GM12878 (cell line): ENCODE data around the gene TYW5. TPM values are rescaled to one million over a fixed set of nuclear protein-coding genes. Genes with fewer than 3 reads are reported as not detected.

Experiments
- ATAC-seq: fragments of 200-7000 bp; cut with Tn5 transposase; 3 replicates; pipeline ENCODE4 v1.9.1; 2020; ENCODE audit warnings: mild to moderate bottlenecking, moderate library complexity
- BruUV-seq: library from RNA; stranded (reverse); fragments of 400-500 nt; replicated peaks from 2 replicates; lab custom pipeline; 2021; lab: Mats Ljungman, UMichigan
- CTCF ChIA-PET: fragments of 300-600 bp; sonication (Branson Sonifier 250); formaldehyde crosslinking; extraction: SDS; loops from one replicate; lab custom pipeline; 2021; ENCODE audit warnings: inconsistent platforms; lab: Yijun Ruan, JAX
- POLR2A ChIA-PET: fragments of 350-600 bp; formaldehyde crosslinking; extraction: SDS; loops from one replicate; lab custom pipeline; 2021; ENCODE audit warnings: inconsistent platforms; lab: Charles Lee
- RAD21 ChIA-PET: fragments of 300-600 bp; sonication (Branson Sonifier 250); formaldehyde crosslinking; loops from one replicate; lab custom pipeline; 2023; ENCODE audit warnings: antibody characterized with exemption; ENCODE audit not compliant: unreplicated experiment; lab: Charles Lee
- SMC1A ChIA-PET: fragments of 300-600 bp; sonication (Branson Sonifier 250); formaldehyde crosslinking; loops from one replicate; lab custom pipeline; 2023; ENCODE audit not compliant: unreplicated experiment, uncharacterized antibody; lab: Charles Lee
- DNase-seq: peaks from one replicate; pipeline ENCODE4 v3.0.0-alpha.2; 2011; ENCODE audit warnings: low read depth, low spot score
- FAIRE-seq: peaks from 3 replicates; lab custom pipeline; 2011; peaks lifted over from hg19 to GRCh38; lab: Jason Lieb, UNC
- H2AFZ ChIP-seq: 2 replicates; pipeline ENCODE4 v1.6.0; 2011; ENCODE audit warnings: low read depth, low read length, control low read depth; ENCODE audit not compliant: control insufficient read depth
- H3K27ac ChIP-seq: 2 replicates; pipeline ENCODE4 v1.5.1; 2011; ENCODE audit warnings: control low read depth; ENCODE audit not compliant: control insufficient read depth, insufficient read depth
- H3K27me3 ChIP-seq, 2 experiments: replicated peaks in 1 of 2; 2 replicates each; pipeline versions ENCODE4 v1.6.0 to v1.6.1; 2011; ENCODE audit warnings: low read length in 1 of 2; ENCODE audit not compliant: control insufficient read depth in 2 of 2, insufficient read depth in 2 of 2
- H3K36me3 ChIP-seq, 2 experiments: 2 replicates each; pipeline ENCODE4 v1.5.1; 2011; ENCODE audit warnings: low read length in 1 of 2; ENCODE audit not compliant: control insufficient read depth in 2 of 2, insufficient read depth in 2 of 2
- H3K4me1 ChIP-seq: 2 replicates; pipeline ENCODE4 v1.6.1; 2011; ENCODE audit warnings: mild to moderate bottlenecking, low read length, moderate library complexity, mixed read lengths; ENCODE audit not compliant: control insufficient read depth, insufficient read depth
- H3K4me2 ChIP-seq: 2 replicates; pipeline ENCODE4 v1.6.0; 2011; ENCODE audit warnings: control low read depth; ENCODE audit not compliant: control insufficient read depth, insufficient read depth
- H3K4me3 ChIP-seq: fragments of 200-600 bp; sonication (generic); 2 replicates; pipeline ENCODE4 v1.5.1; 2016
- H3K79me2 ChIP-seq: 2 replicates; pipeline ENCODE4 v1.6.0; 2011; ENCODE audit warnings: low read length; ENCODE audit not compliant: control insufficient read depth, insufficient read depth
- H3K9ac ChIP-seq: 2 replicates; pipeline ENCODE4 v1.8.0; 2011; ENCODE audit warnings: low read length, control low read depth, mixed read lengths; ENCODE audit not compliant: control insufficient read depth, insufficient read depth
- H3K9me3 ChIP-seq: replicated peaks from 3 replicates; pipeline ENCODE4 v1.5.1; 2011; ENCODE audit warnings: mild to moderate bottlenecking, low read length; ENCODE audit not compliant: control insufficient read depth, insufficient read depth
- H4K20me1 ChIP-seq: 2 replicates; pipeline ENCODE4 v1.6.0; 2011; ENCODE audit not compliant: control insufficient read depth, insufficient read depth
- BRCA1 ChIP-seq: IDR thresholded peaks from 2 replicates; pipeline ENCODE4 v1.6.1; 2011; ENCODE audit warnings: low read depth, low read length, improper control_type of control experiment
- CHD4 ChIP-seq: fragments of 200-600 bp; sonication (generic); IDR thresholded peaks from 2 replicates; pipeline ENCODE4 v1.6.1; 2016; ENCODE audit warnings: mild to moderate bottlenecking
- EED ChIP-seq: sonication (generic); IDR thresholded peaks from 2 replicates; pipeline ENCODE4 v1.6.1; 2016; ENCODE audit warnings: antibody characterized with exemption, low read depth
- FOXK2 ChIP-seq: fragments of 450-650 bp; IDR thresholded peaks from 2 replicates; pipeline ENCODE4 v1.6.1; 2017; ENCODE audit warnings: mild to moderate bottlenecking, moderate library complexity
- HDAC6 ChIP-seq: fragments of 200-600 bp; sonication (generic); IDR thresholded peaks from one replicate; pipeline ENCODE4 v1.8.0; 2017; ENCODE audit warnings: antibody characterized with exemption; ENCODE audit not compliant: unreplicated experiment
- IRF4 ChIP-seq: IDR thresholded peaks from 2 replicates; pipeline ENCODE4 v1.6.1; 2011; ENCODE audit warnings: low read depth, low read length
- KLF5 ChIP-seq: fragments of 450-650 bp; IDR thresholded peaks from 2 replicates; pipeline ENCODE4 v1.6.1; 2014; ENCODE audit warnings: mild to moderate bottlenecking; ENCODE audit not compliant: partially characterized antibody
- MAX ChIP-seq: IDR thresholded peaks from 2 replicates; pipeline ENCODE4 v1.6.1; 2012; ENCODE audit warnings: low read depth, low read length, improper control_type of control experiment
- NR2C1 ChIP-seq: fragments of 450-650 bp; IDR thresholded peaks from 2 replicates; pipeline ENCODE4 v1.6.1; 2017; ENCODE audit warnings: antibody characterized with exemption, mild to moderate bottlenecking, moderate library complexity
- NR2C2 ChIP-seq: IDR thresholded peaks from 2 replicates; pipeline ENCODE4 v1.6.1; 2011; ENCODE audit warnings: borderline replicate concordance, low read depth; ENCODE audit not compliant: control insufficient read depth, insufficient read length
- RFX5 ChIP-seq: IDR thresholded peaks from 2 replicates; pipeline ENCODE4 v1.6.1; 2011; ENCODE audit warnings: low read depth, low read length, improper control_type of control experiment
- SMAD5 ChIP-seq: IDR thresholded peaks from 2 replicates; pipeline ENCODE4 v1.6.1; 2016; ENCODE audit warnings: antibody characterized with exemption, low read depth
- SPI1 ChIP-seq: IDR thresholded peaks from 2 replicates; pipeline ENCODE4 v1.6.1; 2011; ENCODE audit warnings: low read depth, mild to moderate bottlenecking, low read length, moderate library complexity, borderline replicate concordance; ENCODE audit not compliant: insufficient read depth
- TARDBP ChIP-seq: IDR thresholded peaks from 2 replicates; pipeline ENCODE4 v1.6.1; 2016; ENCODE audit warnings: borderline replicate concordance
- TBL1XR1 ChIP-seq: IDR thresholded peaks from 2 replicates; pipeline ENCODE4 v1.6.1; 2012; ENCODE audit warnings: low read depth, low read length, improper control_type of control experiment
- ZNF217 ChIP-seq: fragments of 450-650 bp; IDR thresholded peaks from 2 replicates; pipeline ENCODE4 v1.6.1; 2017; ENCODE audit warnings: antibody characterized with exemption, mild to moderate bottlenecking
- WGBS: methylation state at CpG from one replicate; pipeline ENCODE4 v1.1.6; 2016; ENCODE audit warnings: low lambda C conversion rate; ENCODE audit not compliant: insufficient replicate concordance, insufficient coverage; ENCODE audit errors: missing lambda C conversion rate; 5-methylcytosine and 5-hydroxymethylcytosine counted together
- in situ Hi-C: fragments of 300-500 bp; cut with MboI; formaldehyde crosslinking; loops from 9 replicates; pipeline ENCODE4 v1.14.3; 2018; ENCODE audit warnings: mixed read lengths
- intact Hi-C: fragments of 100-400 bp; cut with micrococcal nuclease; formaldehyde crosslinking; loops from one replicate; pipeline ENCODE4 v1.14.2; 2022; ENCODE audit not compliant: unreplicated experiment
- polyA plus RNA-seq, 11 experiments: library from polyadenylated mRNA; depleted of rRNA in 4 of 11; unstranded in 6 of 11; stranded (reverse) in 5 of 11; fragments of >200 nt; fragmentation: Nextera tagmentation in 4 of 11; fragmentation: Illumina TruSeq in 1 of 11; extraction: Ambion mirVana in 4 of 11; extraction: Trizol in 1 of 11; gene quantifications; 1 replicate in 1 of 11; 2 replicates in 10 of 11; pipeline versions ENCODE4 v1.2.1 to v1.2.3, GENCODE V29; 2011 to 2016; ENCODE audit warnings: inconsistent platforms in 2 of 11, missing spikeins in 2 of 11, low read depth in 1 of 11
- total RNA-seq, 4 experiments: library from RNA; depleted of rRNA in 3 of 4; stranded (reverse); fragments of >200 nt in 3 of 4; fragmentation: Illumina TruSeq in 1 of 4; extraction: Trizol in 1 of 4; gene quantifications; 2 replicates each; pipeline versions ENCODE4 v1.2.1 to v1.2.3, GENCODE V29; 2013 to 2021

The TYW5 gene
- total and polyA plus RNA-seq, 10 of the 15 experiments (the other 5 are each of a cell fraction or from before 2014, with no cell fraction given), result 4.6 to 11.8 (median 7.4) TPM

- Histone ChIP-seq H3K27ac (no peak overlapping the region), H3K9ac (no peak overlapping the region), H3K79me2 (no peaks in the 10 kb centered on the region), H3K4me1 (no peaks in the 10 kb centered on the region), H3K9me3 (no peaks in the 10 kb centered on the region), H4K20me1 (no peaks in the 10 kb centered on the region), H2AFZ (no peak overlapping the region), H3K27me3 (no peaks in the 10 kb centered on the region), H3K36me3 (no peaks in the 10 kb centered on the region), H3K4me2 (no peak overlapping the region), H3K4me3 (no peak overlapping the region)
- ChIA-PET CTCF (interaction anchor here (0.6 to 7.3 kb wide), 7 partner anchors 17 to 527 kb away, joined by 3 to 97 read pairs (median 3); no protein-coding TSS in a partner anchor), SMC1A (interaction anchor here (0.6 to 3.7 kb wide), 4 partner anchors 198 to 721 kb away, joined by 3 to 30 read pairs (median 3); no protein-coding TSS in a partner anchor), RAD21 (interaction anchor here (2.6 to 2.7 kb wide), 2 partner anchors 487 to 498 kb away, joined by 8 to 17 read pairs; no protein-coding TSS in a partner anchor), POLR2A (interaction anchor here (1.3 kb wide), 1 partner anchor 9 kb away, joined by 3 read pairs; no protein-coding TSS in a partner anchor)
- ATAC-seq (no peak), DNase-seq (no peak), FAIRE-seq (no peak)
- in situ Hi-C loops (no loop called here), intact Hi-C loops (loop anchor here (5.0 kb wide), 2 partner anchors 323 to 718 kb away; partner anchors contain the start of gene SPATS2L)
- no peak for TF ChIP-seq KLF5
- TF ChIP-seq IRF4, result no peak
- no peak for TF ChIP-seq HDAC6
- no peak for TF ChIP-seq SMAD5
- TF ChIP-seq CHD4, result no peak
- TF ChIP-seq EED, result no peak
- TF ChIP-seq BRCA1, result no peak
- no peak for TF ChIP-seq MAX
- TF ChIP-seq NR2C2, result no peak
- no peak for TF ChIP-seq ZNF217
- no peak for TF ChIP-seq NR2C1
- no peak for TF ChIP-seq TBL1XR1
- no peak for TF ChIP-seq SPI1
- TF ChIP-seq RFX5, result no peak
- no peak for TF ChIP-seq FOXK2
- no peak for TF ChIP-seq TARDBP
- 56% methylated on average over 4 of the region's 4 CpGs for WGBS
- no TSS peak for BruUV-seq
These were observed 28.9 kb upstream of the TYW5 start for GRCh38 chr2:199984159-199984558.
